Measurements from ENCODE around the gene MNT.

DNA sequence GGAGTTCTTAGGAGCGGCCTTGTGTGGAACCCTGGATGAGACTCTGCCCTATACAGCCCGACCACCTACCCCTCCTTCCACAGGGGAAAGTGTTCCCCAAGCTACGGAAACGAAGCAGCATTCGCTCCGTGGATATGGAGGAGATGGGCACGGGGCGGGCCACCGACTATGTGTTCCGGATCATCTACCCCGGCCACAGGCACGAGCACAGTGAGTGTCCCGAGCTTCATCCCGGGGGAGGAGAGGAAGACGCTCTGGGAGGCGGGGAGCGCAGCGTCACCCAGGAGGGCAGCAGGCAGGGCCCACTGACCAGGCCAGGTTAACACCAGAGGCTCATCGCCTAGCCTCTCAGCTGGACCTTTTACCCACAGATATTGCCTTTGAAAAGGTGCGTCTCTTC lies 35.7 kb downstream of the MNT start:
- TF ChIP-seq, protein P1, sequence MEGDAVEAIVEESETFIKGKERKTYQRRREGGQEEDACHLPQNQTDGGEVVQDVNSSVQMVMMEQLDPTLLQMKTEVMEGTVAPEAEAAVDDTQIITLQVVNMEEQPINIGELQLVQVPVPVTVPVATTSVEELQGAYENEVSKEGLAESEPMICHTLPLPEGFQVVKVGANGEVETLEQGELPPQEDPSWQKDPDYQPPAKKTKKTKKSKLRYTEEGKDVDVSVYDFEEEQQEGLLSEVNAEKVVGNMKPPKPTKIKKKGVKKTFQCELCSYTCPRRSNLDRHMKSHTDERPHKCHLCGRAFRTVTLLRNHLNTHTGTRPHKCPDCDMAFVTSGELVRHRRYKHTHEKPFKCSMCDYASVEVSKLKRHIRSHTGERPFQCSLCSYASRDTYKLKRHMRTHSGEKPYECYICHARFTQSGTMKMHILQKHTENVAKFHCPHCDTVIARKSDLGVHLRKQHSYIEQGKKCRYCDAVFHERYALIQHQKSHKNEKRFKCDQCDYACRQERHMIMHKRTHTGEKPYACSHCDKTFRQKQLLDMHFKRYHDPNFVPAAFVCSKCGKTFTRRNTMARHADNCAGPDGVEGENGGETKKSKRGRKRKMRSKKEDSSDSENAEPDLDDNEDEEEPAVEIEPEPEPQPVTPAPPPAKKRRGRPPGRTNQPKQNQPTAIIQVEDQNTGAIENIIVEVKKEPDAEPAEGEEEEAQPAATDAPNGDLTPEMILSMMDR (IDR thresholded peaks at IDR 0.05) = no peak
- TF ChIP-seq POLR2A (IDR thresholded peaks at IDR 0.05) = no peak

All from Peyer's patch (tissue), 4 donors.